Ishikawa (cell line): ENCODE data around the gene TUBB4B.

Experiments used
- CEBPB ChIP-seq: IDR thresholded peaks from 2 replicates; pipeline ENCODE4 v1.6.1; 2012
- CREB1 ChIP-seq: IDR thresholded peaks from 2 replicates; pipeline ENCODE4 v1.6.1; 2012; ENCODE audit warnings: low read depth
- EGR1 ChIP-seq: IDR thresholded peaks from 2 replicates; pipeline ENCODE4 v1.6.1; 2012
- FOXM1 ChIP-seq: IDR thresholded peaks from 2 replicates; pipeline ENCODE4 v1.6.1; 2012; ENCODE audit warnings: low read depth, borderline replicate concordance
- NFIC ChIP-seq: IDR thresholded peaks from 2 replicates; pipeline ENCODE4 v1.6.1; 2012
- RAD21 ChIP-seq: IDR thresholded peaks from 2 replicates; pipeline ENCODE4 v1.6.1; 2012; ENCODE audit warnings: low read depth
- TAF1 ChIP-seq: IDR thresholded peaks from 2 replicates; pipeline ENCODE4 v1.6.1; 2012; ENCODE audit warnings: low read depth, mild to moderate bottlenecking
- TCF12 ChIP-seq: IDR thresholded peaks from 2 replicates; pipeline ENCODE4 v1.6.1; 2012; ENCODE audit warnings: low read depth
- TEAD4 ChIP-seq: IDR thresholded peaks from 2 replicates; pipeline ENCODE4 v1.6.1; 2012
- YY1 ChIP-seq: IDR thresholded peaks from 2 replicates; pipeline ENCODE4 v1.6.1; 2012; ENCODE audit warnings: low read depth
- ZBTB7A ChIP-seq: IDR thresholded peaks from 2 replicates; pipeline ENCODE4 v1.6.1; 2012; ENCODE audit warnings: low read depth
- TF ChIP-seq, protein P1 (sequence below): IDR thresholded peaks from 2 replicates; pipeline ENCODE4 v1.6.1; 2012
- TF ChIP-seq, protein P2 (sequence below): IDR thresholded peaks from 2 replicates; pipeline ENCODE4 v1.6.1; 2012
- TF ChIP-seq, protein P3 (sequence below): IDR thresholded peaks from 2 replicates; pipeline ENCODE4 v1.6.1; 2012; ENCODE audit warnings: low read depth, mild to moderate bottlenecking

TUBB4B gene

DNA sequence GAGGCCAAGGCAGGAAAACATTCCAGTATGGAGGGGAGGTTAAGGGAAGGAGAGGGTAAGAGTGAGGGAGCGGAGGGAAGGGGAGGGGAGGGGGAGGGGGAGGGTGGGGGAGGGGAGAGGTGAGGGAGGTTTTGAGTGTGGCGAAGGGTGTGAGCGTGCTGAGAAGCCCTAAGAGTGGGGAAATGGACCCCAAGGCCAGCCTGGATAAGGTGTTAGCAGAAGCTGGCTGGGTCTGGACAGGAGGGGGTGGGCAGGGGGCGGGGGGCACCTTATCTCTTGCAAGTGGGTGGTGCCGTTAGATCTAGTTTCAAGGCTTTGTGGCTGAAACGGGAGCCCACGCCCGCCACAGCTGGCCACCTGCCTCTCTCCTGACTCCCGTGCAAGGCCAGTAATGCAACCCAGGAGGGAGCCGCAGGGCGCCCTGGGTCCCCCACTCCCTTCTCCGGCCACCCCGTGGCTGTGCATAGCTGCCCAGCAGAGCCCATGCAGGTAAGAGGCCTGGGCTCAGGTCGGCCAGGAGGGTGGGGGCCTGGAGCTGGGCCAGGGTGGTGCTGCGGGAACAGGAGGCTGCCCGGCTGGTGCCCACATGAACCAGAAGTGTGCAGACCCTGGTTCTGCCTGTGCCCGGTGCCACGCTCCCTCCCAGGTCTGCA is 13.1 kb upstream of the TUBB4B start:
- TF ChIP-seq ZBTB7A: no peak
- no peak for TF ChIP-seq TEAD4

DNA sequence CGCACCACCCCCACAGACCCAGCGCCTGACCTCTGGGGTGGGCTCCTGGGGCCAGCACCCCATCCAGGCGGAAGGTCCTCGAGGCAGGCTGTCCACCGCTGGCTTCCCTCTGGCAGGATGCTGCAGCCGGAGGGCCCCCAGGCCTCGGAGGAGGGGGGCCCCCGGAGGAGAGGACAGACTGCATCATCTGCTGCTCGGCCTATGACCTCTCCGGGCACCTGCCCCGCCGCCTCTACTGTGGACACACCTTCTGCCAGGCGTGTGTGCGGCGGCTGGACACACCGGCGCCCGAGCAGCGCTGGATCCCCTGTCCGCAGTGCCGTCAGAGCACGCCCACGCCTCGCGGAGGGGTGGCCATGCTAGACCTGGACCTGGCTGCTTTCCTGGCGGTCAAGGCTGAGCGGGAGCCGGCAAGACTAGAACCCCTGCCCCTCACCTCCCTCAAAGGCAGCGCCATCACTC is 12.6 kb upstream of the TUBB4B start:
- TF ChIP-seq CEBPB (no peak), RAD21 (no peak), FOXM1 (no peak), NFIC (no peak), CREB1 (no peak), EGR1 (peak; percentile 93), TCF12 (no peak), YY1 (no peak), ZBTB7A (no peak; the same call in 1 of the 2 replicates)
- TF ChIP-seq, protein P1, sequence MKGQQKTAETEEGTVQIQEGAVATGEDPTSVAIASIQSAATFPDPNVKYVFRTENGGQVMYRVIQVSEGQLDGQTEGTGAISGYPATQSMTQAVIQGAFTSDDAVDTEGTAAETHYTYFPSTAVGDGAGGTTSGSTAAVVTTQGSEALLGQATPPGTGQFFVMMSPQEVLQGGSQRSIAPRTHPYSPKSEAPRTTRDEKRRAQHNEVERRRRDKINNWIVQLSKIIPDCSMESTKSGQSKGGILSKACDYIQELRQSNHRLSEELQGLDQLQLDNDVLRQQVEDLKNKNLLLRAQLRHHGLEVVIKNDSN: no peak
- TF ChIP-seq, protein P2, sequence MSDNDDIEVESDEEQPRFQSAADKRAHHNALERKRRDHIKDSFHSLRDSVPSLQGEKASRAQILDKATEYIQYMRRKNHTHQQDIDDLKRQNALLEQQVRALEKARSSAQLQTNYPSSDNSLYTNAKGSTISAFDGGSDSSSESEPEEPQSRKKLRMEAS: peak; percentile 56; the same call in 1 of the 2 replicates
- TF ChIP-seq, protein P3, sequence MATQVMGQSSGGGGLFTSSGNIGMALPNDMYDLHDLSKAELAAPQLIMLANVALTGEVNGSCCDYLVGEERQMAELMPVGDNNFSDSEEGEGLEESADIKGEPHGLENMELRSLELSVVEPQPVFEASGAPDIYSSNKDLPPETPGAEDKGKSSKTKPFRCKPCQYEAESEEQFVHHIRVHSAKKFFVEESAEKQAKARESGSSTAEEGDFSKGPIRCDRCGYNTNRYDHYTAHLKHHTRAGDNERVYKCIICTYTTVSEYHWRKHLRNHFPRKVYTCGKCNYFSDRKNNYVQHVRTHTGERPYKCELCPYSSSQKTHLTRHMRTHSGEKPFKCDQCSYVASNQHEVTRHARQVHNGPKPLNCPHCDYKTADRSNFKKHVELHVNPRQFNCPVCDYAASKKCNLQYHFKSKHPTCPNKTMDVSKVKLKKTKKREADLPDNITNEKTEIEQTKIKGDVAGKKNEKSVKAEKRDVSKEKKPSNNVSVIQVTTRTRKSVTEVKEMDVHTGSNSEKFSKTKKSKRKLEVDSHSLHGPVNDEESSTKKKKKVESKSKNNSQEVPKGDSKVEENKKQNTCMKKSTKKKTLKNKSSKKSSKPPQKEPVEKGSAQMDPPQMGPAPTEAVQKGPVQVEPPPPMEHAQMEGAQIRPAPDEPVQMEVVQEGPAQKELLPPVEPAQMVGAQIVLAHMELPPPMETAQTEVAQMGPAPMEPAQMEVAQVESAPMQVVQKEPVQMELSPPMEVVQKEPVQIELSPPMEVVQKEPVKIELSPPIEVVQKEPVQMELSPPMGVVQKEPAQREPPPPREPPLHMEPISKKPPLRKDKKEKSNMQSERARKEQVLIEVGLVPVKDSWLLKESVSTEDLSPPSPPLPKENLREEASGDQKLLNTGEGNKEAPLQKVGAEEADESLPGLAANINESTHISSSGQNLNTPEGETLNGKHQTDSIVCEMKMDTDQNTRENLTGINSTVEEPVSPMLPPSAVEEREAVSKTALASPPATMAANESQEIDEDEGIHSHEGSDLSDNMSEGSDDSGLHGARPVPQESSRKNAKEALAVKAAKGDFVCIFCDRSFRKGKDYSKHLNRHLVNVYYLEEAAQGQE: no peak

DNA sequence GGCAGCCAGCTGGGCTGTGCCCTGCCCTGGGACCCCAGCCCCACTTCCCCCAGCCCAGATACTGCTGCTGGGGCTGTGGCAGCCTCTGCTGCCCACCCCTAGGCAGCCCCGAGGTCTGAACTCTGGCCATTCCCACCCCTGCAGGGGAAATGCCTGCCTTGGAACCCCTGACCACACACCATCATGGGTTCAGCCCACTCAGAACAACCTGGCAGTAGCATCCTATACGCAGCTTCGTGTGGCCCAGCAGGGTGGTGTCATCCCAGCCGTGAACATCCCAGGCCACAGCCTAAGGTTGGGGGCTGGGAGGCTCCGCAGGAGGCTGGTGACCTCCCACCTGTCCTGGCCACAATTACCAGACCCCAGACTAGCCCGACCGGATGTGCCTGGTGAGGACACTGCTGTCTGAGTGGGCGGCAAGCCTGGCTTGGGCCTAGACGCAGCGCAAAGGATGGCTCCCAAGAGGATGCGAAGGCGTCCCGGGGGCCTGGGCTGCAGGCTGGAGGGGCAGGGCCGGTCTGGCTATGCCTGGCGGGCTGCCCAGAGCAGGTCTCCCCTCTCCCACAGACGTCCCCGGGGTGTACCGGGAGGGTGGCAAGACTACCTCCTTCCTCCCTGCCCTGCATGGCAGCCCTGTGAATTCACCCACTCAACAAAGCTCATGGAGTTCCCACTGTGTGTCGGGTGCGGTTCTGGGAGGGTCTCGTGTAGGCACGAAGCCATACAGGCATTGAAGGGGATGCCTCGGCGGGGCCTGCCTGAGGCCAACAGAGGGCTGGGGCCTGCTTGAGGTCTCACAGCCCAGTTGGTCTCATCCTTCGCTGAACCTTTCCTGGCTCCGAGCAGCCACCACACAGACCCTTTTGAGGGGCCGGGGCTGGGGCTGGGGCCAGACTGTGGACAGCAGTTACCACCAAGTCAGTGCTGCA is 11.9 kb upstream of the TUBB4B start:
- TF ChIP-seq, protein P1: no peak
- TF ChIP-seq, protein P2: peak; percentile 4; the same call in 1 of the 2 replicates
- no peak for TF ChIP-seq CREB1
- no peak for TF ChIP-seq CEBPB
- no peak for TF ChIP-seq FOXM1

DNA sequence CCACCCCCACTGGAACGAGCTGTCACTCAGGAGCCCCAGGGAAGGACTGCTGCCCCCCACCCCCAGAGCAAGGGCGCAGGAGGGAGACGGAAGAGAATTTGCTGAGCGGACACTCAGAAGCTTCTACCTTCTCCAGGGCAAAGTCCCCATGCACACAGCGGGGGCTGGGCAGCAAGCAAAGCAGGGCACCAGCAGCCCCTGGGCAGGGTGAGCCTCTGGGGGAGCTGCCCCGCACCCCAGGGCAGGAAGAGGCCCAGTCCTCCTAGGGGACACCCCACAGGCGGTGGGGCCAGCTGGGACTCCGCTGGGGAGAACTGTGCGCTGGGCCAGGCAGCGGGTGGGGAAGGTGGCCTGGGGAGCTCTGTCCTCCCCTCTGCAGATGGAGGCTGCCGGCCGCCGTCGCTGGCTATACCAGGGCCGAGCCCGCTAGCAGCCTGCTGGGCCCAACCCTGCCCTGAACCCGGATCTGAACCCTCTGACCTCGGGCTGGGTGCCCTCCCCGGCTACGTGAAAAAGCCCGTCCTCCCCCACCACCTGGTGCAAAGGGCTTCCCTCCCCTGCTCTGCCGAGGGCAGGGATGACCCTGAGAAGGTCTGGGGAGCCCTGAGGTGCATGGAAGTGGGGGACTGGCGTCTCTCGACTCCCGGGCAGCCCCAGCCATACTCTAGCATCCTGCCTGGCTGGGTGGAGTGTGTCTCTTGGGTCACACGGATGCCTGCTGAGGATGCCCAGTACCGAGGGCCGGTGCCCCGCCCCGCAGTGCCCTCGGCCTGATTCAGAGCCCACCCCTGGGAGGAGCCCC is 11.0 kb upstream of the TUBB4B start:
- TF ChIP-seq CEBPB: no peak
- no peak for TF ChIP-seq TAF1
- TF ChIP-seq, protein P1: no peak
- TF ChIP-seq, protein P3: no peak
- no peak for TF ChIP-seq YY1
- TF ChIP-seq EGR1: no peak
- TF ChIP-seq CREB1: no peak
- TF ChIP-seq TCF12: no peak

DNA sequence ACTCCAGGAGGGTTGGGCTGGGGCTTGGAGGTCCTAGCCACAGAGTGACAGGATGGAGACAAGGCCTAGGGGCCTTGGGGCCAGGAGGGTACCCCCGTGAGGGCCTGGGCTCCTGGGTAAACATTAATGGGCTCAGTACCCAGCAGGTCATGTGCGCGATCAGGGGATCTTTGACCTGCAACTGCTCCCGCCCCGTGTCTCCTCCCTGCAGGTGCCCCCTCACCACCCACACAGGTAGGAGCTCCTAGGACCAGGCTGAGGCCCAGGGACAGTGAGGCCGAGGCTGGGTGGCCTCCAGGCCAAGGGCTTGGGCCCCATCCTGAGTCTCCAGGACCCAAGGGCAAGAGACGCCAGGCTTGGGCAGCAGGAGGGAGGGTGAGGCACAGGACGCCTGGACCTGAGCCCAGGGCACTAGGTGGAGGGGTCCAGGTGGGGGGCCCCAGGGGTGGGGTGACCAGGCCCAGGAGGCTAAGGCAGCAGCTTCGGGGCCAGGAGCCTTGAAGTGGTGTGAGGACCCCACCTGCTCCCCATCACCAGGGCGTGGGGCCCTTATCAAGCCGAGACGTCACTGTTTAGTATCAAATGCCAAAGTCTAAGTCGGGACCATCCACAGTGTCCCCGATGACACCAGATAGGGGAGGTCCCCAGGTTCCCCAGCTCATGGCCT is 10.2 kb upstream of the TUBB4B start, which contains the start of gene SLC34A3:
Gene SLC34A3, plus strand, starts transcription at position 197 of the 667 bp plus-strand sequence. CDS start 802 bp downstream, outside the sequence.
- TF ChIP-seq ZBTB7A (0 out of 2 replicates have a peak, but pooled peaks have one; percentile 14), FOXM1 (no peak)
